Natural killer cell (primary cell): Measurements from ENCODE around the gene STX8. TPM values are rescaled to one million over a fixed set of nuclear protein-coding genes. Genes with fewer than 3 reads are reported as not detected.

ENCODE experiments used
- ATAC-seq, 3 donors: fragments of 150-1000 bp in 2 of 3; fragments of 200-7000 bp in 1 of 3; cut with Tn5 transposase; 1 replicate in 1 of 3; 2 replicates in 2 of 3; pipeline ENCODE4 v1.10.0; 2021; ENCODE audit warnings: mild to moderate bottlenecking in 2 of 3, moderate library complexity in 2 of 3
- DNase-seq, 2 donors: peaks; one replicate each; pipeline versions ENCODE4 v3.0.0 to v3.0.0-alpha.2; 2013 to 2021; ENCODE audit warnings: mixed read lengths in 1 of 2
- H3K27ac ChIP-seq: one replicate; pipeline ENCODE4 v1.5.1; 2013; ENCODE audit warnings: mild to moderate bottlenecking, low read length
- H3K27me3 ChIP-seq: one replicate; pipeline ENCODE4 v1.6.1; 2013; ENCODE audit warnings: low read length; ENCODE audit not compliant: control insufficient read depth, insufficient read depth
- H3K36me3 ChIP-seq: one replicate; pipeline ENCODE4 v1.6.1; 2013; ENCODE audit warnings: low read length; ENCODE audit not compliant: control insufficient read depth, insufficient read depth
- H3K4me1 ChIP-seq: one replicate; pipeline ENCODE4 v1.6.1; 2013; ENCODE audit warnings: low read length; ENCODE audit not compliant: control insufficient read depth, insufficient read depth
- H3K4me3 ChIP-seq: one replicate; pipeline ENCODE4 v1.5.1; 2013; ENCODE audit warnings: low read length
- H3K9me3 ChIP-seq: one replicate; pipeline ENCODE4 v1.6.1; 2013; ENCODE audit warnings: low read length; ENCODE audit not compliant: control insufficient read depth, insufficient read depth
- H3K27ac Mint-ChIP-seq, 2 donors: one replicate each; pipeline ENCODE4 v1.8.0; 2022; ENCODE audit warnings: mild to moderate bottlenecking in 2 of 2, mixed read lengths in 2 of 2, moderate library complexity in 1 of 2
- H3K27me3 Mint-ChIP-seq, 2 donors: one replicate each; pipeline ENCODE4 v1.8.0; 2022; ENCODE audit warnings: low read depth in 2 of 2, mixed read lengths in 2 of 2
- H3K36me3 Mint-ChIP-seq: one replicate; pipeline ENCODE4 v1.8.0; 2022; ENCODE audit warnings: mixed read lengths
- H3K4me1 Mint-ChIP-seq, 2 donors: one replicate each; pipeline ENCODE4 v1.8.0; 2022; ENCODE audit warnings: mixed read lengths in 2 of 2
- H3K4me3 Mint-ChIP-seq: one replicate; pipeline ENCODE4 v1.8.0; 2022; ENCODE audit warnings: mild to moderate bottlenecking, moderate library complexity, mixed read lengths
- H3K9me3 Mint-ChIP-seq, 2 donors: one replicate each; pipeline ENCODE4 v1.8.0; 2022; ENCODE audit warnings: mixed read lengths in 2 of 2
- CTCF ChIP-seq: fragments of 200-600 bp; IDR thresholded peaks from one replicate; pipeline ENCODE4 v1.8.0; 2022; ENCODE audit warnings: antibody characterized with exemption
- WGBS: methylation state at CpG from one replicate; pipeline ENCODE4 v1.1.7; 2013; ENCODE audit warnings: missing lambda C conversion rate; ENCODE audit not compliant: insufficient coverage; 5-methylcytosine and 5-hydroxymethylcytosine counted together
- intact Hi-C: fragments of 100-400 bp; cut with micrococcal nuclease; formaldehyde crosslinking; loops from one replicate; pipeline ENCODE4 v1.14.2; 2022
- total RNA-seq, 4 donors: library from RNA; stranded (reverse); fragments of 120-200 nt in 1 of 4; gene quantifications; one replicate each; pipeline versions ENCODE4 v1.2.3 to v1.2.4, GENCODE V29; 2013 to 2022

STX8 gene
- total RNA-seq, 3 donors from 2014 or later (not counting 1 experiment from before 2014, with no cell fraction given) = 96.3 to 141 (median 120) TPM

GRCh38 chr17:9291912-9292560 lies 283.6 kb downstream of the STX8 start:
- Histone ChIP-seq H3K4me3 (no peak overlapping the region), H3K9me3 (no peaks in the 10 kb centered on the region), H3K4me1 (no peaks in the 10 kb centered on the region), H3K27me3 (no peaks in the 10 kb centered on the region), H3K27ac (no peak overlapping the region), H3K36me3 (no peaks in the 10 kb centered on the region)
- TF ChIP-seq CTCF = peak; percentile 40
- Mint-ChIP-seq H3K9me3 (no peaks in the 10 kb centered on the region), H3K4me1 (peaks cover 36 to 38% of the 10 kb centered on the region in 2 donors), H3K27me3 (no peaks in the 10 kb centered on the region), H3K27ac (peak overlapping the region in 1 of 2 donors; percentile 50), H3K4me3 (no peak overlapping the region), H3K36me3 (no peaks in the 10 kb centered on the region)
- intact Hi-C loops = no loop called here
- WGBS = 26% methylated on average over 8 of the region's 8 CpGs
- ATAC-seq (peak; percentile 59 to 86 (median 66)), DNase-seq (peak in 1 of 2 donors; percentile 59)

GRCh38 chr17:9290226-9290613 lies 285.4 kb downstream of the STX8 start:
- Mint-ChIP-seq H3K27ac (peak overlapping the region in 1 of 2 donors; percentile 33), H3K4me3 (no peak overlapping the region), H3K27me3 (no peaks in the 10 kb centered on the region), H3K4me1 (peaks cover 36 to 38% of the 10 kb centered on the region in 2 donors), H3K9me3 (no peaks in the 10 kb centered on the region), H3K36me3 (no peaks in the 10 kb centered on the region)
- no peaks in the 10 kb centered on the region for H3K9me3 ChIP-seq
- H3K27ac ChIP-seq = no peak overlapping the region
- intact Hi-C loops = no loop called here
- no peak overlapping the region for H3K4me3 ChIP-seq
- 71% methylated on average over 5 of the region's 7 CpGs for WGBS
- H3K36me3 ChIP-seq = no peaks in the 10 kb centered on the region
- DNase-seq (no peak), ATAC-seq (peak in 1 of 3 donors; percentile 51)
- H3K27me3 ChIP-seq = no peaks in the 10 kb centered on the region
- H3K4me1 ChIP-seq = no peaks in the 10 kb centered on the region
- no peak for TF ChIP-seq CTCF

GRCh38 chr17:9287306-9287705 lies 288.3 kb downstream of the STX8 start:
- Histone ChIP-seq H3K9me3 (no peaks in the 10 kb centered on the region), H3K27me3 (no peaks in the 10 kb centered on the region), H3K27ac (no peak overlapping the region), H3K36me3 (no peaks in the 10 kb centered on the region), H3K4me1 (no peaks in the 10 kb centered on the region), H3K4me3 (no peak overlapping the region)
- ATAC-seq (no peak), DNase-seq (no peak)
- H3K27ac Mint-ChIP-seq = no peak overlapping the region
- H3K36me3 Mint-ChIP-seq = no peaks in the 10 kb centered on the region
- intact Hi-C loops = no loop called here
- WGBS = 88% methylated on average over 2 of the region's 2 CpGs
- no peaks in the 10 kb centered on the region for H3K9me3 Mint-ChIP-seq
- H3K27me3 Mint-ChIP-seq = no peaks in the 10 kb centered on the region
- H3K4me1 Mint-ChIP-seq = peaks cover 17 to 25% of the 10 kb centered on the region in 2 donors
- TF ChIP-seq CTCF = no peak
- no peak overlapping the region for H3K4me3 Mint-ChIP-seq

DNA sequence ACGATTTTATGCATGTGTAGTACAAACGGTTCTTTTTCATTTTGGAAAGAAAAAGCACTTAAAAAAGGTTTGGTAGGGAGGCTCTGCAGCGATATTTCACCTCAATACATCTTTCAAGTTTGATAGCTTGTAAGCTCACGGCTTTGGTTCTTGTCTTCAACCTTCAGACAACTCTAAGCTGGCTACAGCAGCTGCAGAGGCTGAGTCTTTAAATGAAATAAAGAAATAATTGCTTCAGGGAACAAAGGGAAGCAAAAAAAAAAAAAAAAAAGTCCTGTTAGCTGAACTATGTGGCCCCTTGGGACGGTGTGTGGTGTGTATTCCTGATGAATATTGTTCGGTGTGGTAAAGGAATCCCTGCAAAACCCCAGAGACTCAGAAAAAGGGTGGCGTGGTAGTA lies 289.2 kb downstream of the STX8 start:
- WGBS = 86% methylated on average over 7 of the region's 7 CpGs
- Mint-ChIP-seq H3K4me1 (peaks cover 10 to 18% of the 10 kb centered on the region in 2 donors), H3K9me3 (no peaks in the 10 kb centered on the region), H3K27me3 (no peaks in the 10 kb centered on the region), H3K4me3 (no peak overlapping the region), H3K27ac (no peak overlapping the region), H3K36me3 (no peaks in the 10 kb centered on the region)
- H3K27me3 ChIP-seq = no peaks in the 10 kb centered on the region
- H3K9me3 ChIP-seq = no peaks in the 10 kb centered on the region
- DNase-seq = no peak
- ATAC-seq = no peak
- H3K4me1 ChIP-seq = no peaks in the 10 kb centered on the region
- H3K27ac ChIP-seq = no peak overlapping the region
- H3K4me3 ChIP-seq = no peak overlapping the region
- intact Hi-C loops = no loop called here
- no peak for TF ChIP-seq CTCF
- H3K36me3 ChIP-seq = no peaks in the 10 kb centered on the region
